ENCODE data around the gene GPBP1L1.

GPBP1L1 gene

DNA sequence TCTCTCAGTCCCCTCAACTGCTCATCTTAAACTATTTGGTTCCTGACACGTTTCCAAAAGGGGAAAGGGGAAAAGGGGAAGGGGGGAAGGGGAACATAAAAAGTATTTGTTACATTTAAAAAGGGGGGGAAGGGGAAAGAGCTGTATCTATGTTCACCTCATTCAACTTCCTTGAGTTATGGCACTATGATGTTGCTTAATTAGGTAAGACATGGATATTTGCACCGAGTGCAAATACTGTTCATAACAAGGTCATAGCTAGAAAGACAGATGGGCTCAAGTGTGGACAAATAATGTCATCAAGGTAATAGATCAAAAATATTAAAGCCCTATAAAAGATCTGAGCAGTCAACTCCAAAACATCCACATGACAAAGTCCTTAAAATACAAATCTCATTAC, 26.0 kb downstream of the GPBP1L1 start:
- Histone ChIP-seq H3F3A (ENCODE audit: control insufficient read depth, insufficient read depth) (no peaks in the 10 kb centered on the region), H3K4me1 (ENCODE audit: control insufficient read depth, low read length) (no peaks in the 10 kb centered on the region), H3K36me3 (ENCODE audit: control insufficient read depth, low read length) (peaks cover 75% of the 10 kb centered on the region), H3K4me3 (ENCODE audit: low read length) (no peak overlapping the region), H3K4me2 (ENCODE audit: low read length) (no peak overlapping the region), H3K27me3 (ENCODE audit: control insufficient read depth, low read length) (no peaks in the 10 kb centered on the region), H3K9me2 (replicated peaks; ENCODE audit: control insufficient read depth, low read length) (no peaks in the 10 kb centered on the region), H4K20me1 (ENCODE audit: control insufficient read depth, insufficient read depth, low read depth, low read length) (peaks cover 5% of the 10 kb centered on the region; the same call in 1 of the 2 replicates), H3K79me2 (ENCODE audit: control insufficient read depth, low read length) (peaks cover 65% of the 10 kb centered on the region), H3K9me3 (ENCODE audit: control insufficient read depth, insufficient read depth, low read length) (no peaks in the 10 kb centered on the region), H3K27ac (ENCODE audit: low read depth, low read length) (no peak overlapping the region)
- no peak for TF ChIP-seq EZH2phosphoT487 (IDR thresholded peaks at IDR 0.05; ENCODE audit: borderline replicate concordance, low read length)
- TF ChIP-seq, protein P1, sequence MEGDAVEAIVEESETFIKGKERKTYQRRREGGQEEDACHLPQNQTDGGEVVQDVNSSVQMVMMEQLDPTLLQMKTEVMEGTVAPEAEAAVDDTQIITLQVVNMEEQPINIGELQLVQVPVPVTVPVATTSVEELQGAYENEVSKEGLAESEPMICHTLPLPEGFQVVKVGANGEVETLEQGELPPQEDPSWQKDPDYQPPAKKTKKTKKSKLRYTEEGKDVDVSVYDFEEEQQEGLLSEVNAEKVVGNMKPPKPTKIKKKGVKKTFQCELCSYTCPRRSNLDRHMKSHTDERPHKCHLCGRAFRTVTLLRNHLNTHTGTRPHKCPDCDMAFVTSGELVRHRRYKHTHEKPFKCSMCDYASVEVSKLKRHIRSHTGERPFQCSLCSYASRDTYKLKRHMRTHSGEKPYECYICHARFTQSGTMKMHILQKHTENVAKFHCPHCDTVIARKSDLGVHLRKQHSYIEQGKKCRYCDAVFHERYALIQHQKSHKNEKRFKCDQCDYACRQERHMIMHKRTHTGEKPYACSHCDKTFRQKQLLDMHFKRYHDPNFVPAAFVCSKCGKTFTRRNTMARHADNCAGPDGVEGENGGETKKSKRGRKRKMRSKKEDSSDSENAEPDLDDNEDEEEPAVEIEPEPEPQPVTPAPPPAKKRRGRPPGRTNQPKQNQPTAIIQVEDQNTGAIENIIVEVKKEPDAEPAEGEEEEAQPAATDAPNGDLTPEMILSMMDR (IDR thresholded peaks at IDR 0.05; ENCODE audit: low read depth, low read length, poor library complexity, severe bottlenecking), result no peak

- Histone ChIP-seq H3K9me2 (replicated peaks; ENCODE audit: control insufficient read depth, low read length) (no peaks in the 10 kb centered on the region), H3K36me3 (ENCODE audit: control insufficient read depth, low read length) (peaks cover 86% of the 10 kb centered on the region), H3F3A (ENCODE audit: control insufficient read depth, insufficient read depth) (no peaks in the 10 kb centered on the region), H3K4me2 (ENCODE audit: low read length) (no peak overlapping the region), H3K27me3 (ENCODE audit: control insufficient read depth, low read length) (no peaks in the 10 kb centered on the region), H3K79me2 (ENCODE audit: control insufficient read depth, low read length) (peaks cover 54% of the 10 kb centered on the region), H3K4me1 (ENCODE audit: control insufficient read depth, low read length) (no peaks in the 10 kb centered on the region), H3K27ac (ENCODE audit: low read depth, low read length) (no peak overlapping the region), H3K4me3 (ENCODE audit: low read length) (no peak overlapping the region), H4K20me1 (ENCODE audit: control insufficient read depth, insufficient read depth, low read depth, low read length) (peaks cover 5% of the 10 kb centered on the region; the same call in 1 of the 2 replicates), H3K9me3 (ENCODE audit: control insufficient read depth, insufficient read depth, low read length) (no peaks in the 10 kb centered on the region)
- TF ChIP-seq EZH2phosphoT487 (IDR thresholded peaks at IDR 0.05; ENCODE audit: borderline replicate concordance, low read length), result no peak
- TF ChIP-seq, protein P1 (IDR thresholded peaks at IDR 0.05; ENCODE audit: low read depth, low read length, poor library complexity, severe bottlenecking), result no peak
Observed at GRCh38 chr1:45659222-45659621, 27.1 kb downstream of the GPBP1L1 start.

DNA sequence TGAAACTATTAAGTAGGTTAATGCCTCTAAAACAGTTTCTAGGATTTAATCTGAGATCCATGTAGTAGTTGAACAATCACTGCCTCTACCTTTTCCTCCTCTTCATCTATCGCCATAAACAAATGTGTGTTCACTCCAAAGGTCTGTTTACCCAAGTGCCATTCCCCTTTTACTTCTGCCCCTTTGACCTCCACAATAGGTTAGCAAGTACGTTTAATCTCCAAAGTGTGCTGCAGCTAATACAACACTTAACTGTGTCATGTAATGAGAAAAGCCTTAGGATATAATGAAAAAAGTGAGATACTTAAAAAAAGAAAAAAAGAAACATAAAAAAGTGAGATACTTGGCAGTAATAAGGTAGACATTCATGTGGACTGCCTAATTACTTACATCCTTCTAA, 28.2 kb downstream of the GPBP1L1 start:
- Histone ChIP-seq H3K27me3 (ENCODE audit: control insufficient read depth, low read length) (no peaks in the 10 kb centered on the region), H3K4me3 (ENCODE audit: low read length) (no peak overlapping the region), H3K79me2 (ENCODE audit: control insufficient read depth, low read length) (peaks cover 43% of the 10 kb centered on the region), H3K27ac (ENCODE audit: low read depth, low read length) (no peak overlapping the region), H3K9me2 (replicated peaks; ENCODE audit: control insufficient read depth, low read length) (no peaks in the 10 kb centered on the region), H3K9me3 (ENCODE audit: control insufficient read depth, insufficient read depth, low read length) (no peaks in the 10 kb centered on the region), H3K36me3 (ENCODE audit: control insufficient read depth, low read length) (peaks cover 87% of the 10 kb centered on the region), H4K20me1 (ENCODE audit: control insufficient read depth, insufficient read depth, low read depth, low read length) (peaks cover 2% of the 10 kb centered on the region; the same call in 1 of the 2 replicates), H3F3A (ENCODE audit: control insufficient read depth, insufficient read depth) (no peaks in the 10 kb centered on the region), H3K4me1 (ENCODE audit: control insufficient read depth, low read length) (no peaks in the 10 kb centered on the region), H3K4me2 (ENCODE audit: low read length) (no peak overlapping the region)
- no peak for TF ChIP-seq EZH2phosphoT487 (IDR thresholded peaks at IDR 0.05; ENCODE audit: borderline replicate concordance, low read length)
- TF ChIP-seq, protein P1 (IDR thresholded peaks at IDR 0.05; ENCODE audit: low read depth, low read length, poor library complexity, severe bottlenecking), result no peak

Data from DOHH2 (cell line).